Neural cell (in vitro differentiated cells): ENCODE results near the gene SEPTIN2.

Experiments used
- CTCF ChIP-seq: fragments of 450-650 bp; IDR thresholded peaks from 2 replicates; pipeline ENCODE4 v1.5.1; 2014; ENCODE audit warnings: antibody characterized with exemption, mild to moderate bottlenecking, moderate library complexity; ENCODE audit not compliant: poor library complexity, severe bottlenecking
- EP300 ChIP-seq: fragments of 450-650 bp; conservative IDR thresholded peaks from 2 replicates; pipeline ENCODE4 v1.6.1; 2014; ENCODE audit warnings: antibody characterized with exemption, mild to moderate bottlenecking, moderate library complexity; ENCODE audit not compliant: poor library complexity, severe bottlenecking
- EZH2 ChIP-seq: fragments of 200-600, 300-800 bp; shearing (Covaris generic), sonication (generic); IDR thresholded peaks from 2 replicates; pipeline ENCODE4 v1.6.1; 2014; ENCODE audit warnings: antibody characterized with exemption, low read length, borderline replicate concordance, mild to moderate bottlenecking; ENCODE audit not compliant: insufficient read depth, poor library complexity, severe bottlenecking
- MXI1 ChIP-seq: fragments of 450-650 bp; conservative IDR thresholded peaks from 2 replicates; pipeline ENCODE4 v1.6.1; 2014; ENCODE audit warnings: antibody characterized with exemption, mild to moderate bottlenecking; ENCODE audit not compliant: poor library complexity, severe bottlenecking
- POLR2AphosphoS5 ChIP-seq: IDR thresholded peaks from 2 replicates; pipeline ENCODE4 v1.6.1; 2012
- RAD21 ChIP-seq: fragments of 450-650 bp; conservative IDR thresholded peaks from 2 replicates; pipeline ENCODE4 v1.6.1; 2014; ENCODE audit warnings: antibody characterized with exemption, mild to moderate bottlenecking, moderate library complexity
- TAF1 ChIP-seq: IDR thresholded peaks from 2 replicates; pipeline ENCODE4 v1.6.1; 2012; ENCODE audit warnings: low read depth

GRCh38 chr2:241280291-241280690 lies 35.4 kb upstream of the SEPTIN2 start:
- TF ChIP-seq TAF1 = no peak
- no peak for TF ChIP-seq MXI1
- no peak for TF ChIP-seq POLR2AphosphoS5
- no peak for TF ChIP-seq CTCF
- no peak for TF ChIP-seq EZH2
- TF ChIP-seq EP300 = no peak
- TF ChIP-seq RAD21 = no peak
